ENCODE measurements around the gene GRIN2A. TPM values are rescaled to one million over a fixed set of nuclear protein-coding genes. Genes with fewer than 3 reads are reported as not detected.

The GRIN2A gene
- polyA plus RNA-seq, 1 donor from 2014 or later, result 0.11 TPM

DNA sequence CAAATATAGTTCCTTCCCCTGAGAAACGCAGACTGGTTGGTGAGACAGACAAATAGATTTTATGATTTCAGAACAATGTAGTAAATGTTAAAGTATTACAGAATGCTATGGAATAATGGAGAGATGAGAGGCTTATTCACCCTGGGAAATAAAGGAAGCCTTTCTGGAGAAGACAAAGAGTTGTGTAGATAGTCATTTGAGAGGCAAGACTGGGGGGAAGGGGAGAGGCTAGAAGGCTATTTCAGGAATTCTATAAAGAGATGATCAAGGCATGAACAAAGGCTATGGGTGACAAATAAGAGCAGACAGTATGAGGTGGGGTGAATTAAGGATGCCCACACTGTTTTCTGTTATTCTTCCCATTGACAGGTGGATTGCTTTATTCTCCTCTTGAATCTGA, 211.4 kb downstream of the GRIN2A start:
- no peaks in the 10 kb centered on the region for H3F3A ChIP-seq (ENCODE audit: insufficient read depth, low read length, poor library complexity, severe bottlenecking)
- no peak for TF ChIP-seq EZH2 (IDR thresholded peaks at IDR 0.05; ENCODE audit: borderline replicate concordance, insufficient read depth, low read length, poor library complexity, severe bottlenecking)
- TF ChIP-seq RAD21 (conservative IDR thresholded peaks at IDR 0.05), result no peak
- no peak for TF ChIP-seq POLR2AphosphoS5 (IDR thresholded peaks at IDR 0.05)
- no peak for TF ChIP-seq REST (IDR thresholded peaks at IDR 0.05; ENCODE audit: borderline replicate concordance)
- TF ChIP-seq TAF1 (IDR thresholded peaks at IDR 0.05; ENCODE audit: low read depth), result no peak
- TF ChIP-seq SMC3 (conservative IDR thresholded peaks at IDR 0.05; ENCODE audit: poor library complexity), result no peak
- TF ChIP-seq CTCF (IDR thresholded peaks at IDR 0.05; ENCODE audit: poor library complexity, severe bottlenecking), result no peak
- TF ChIP-seq MXI1 (conservative IDR thresholded peaks at IDR 0.05; ENCODE audit: poor library complexity, severe bottlenecking), result no peak
- TF ChIP-seq EP300 (conservative IDR thresholded peaks at IDR 0.05; ENCODE audit: poor library complexity, severe bottlenecking), result no peak
- no peaks in the 10 kb centered on the region for H4K20me1 ChIP-seq (ENCODE audit: insufficient read depth)

GRCh38 chr16:9970244-9970643, 212.0 kb downstream of the GRIN2A start:
- Histone ChIP-seq H3K9ac (ENCODE audit: low read length) (no peak overlapping the region), H3K27me3 (ENCODE audit: insufficient read depth, low read depth, low read length) (no peaks in the 10 kb centered on the region), H3F3A (ENCODE audit: insufficient read depth, low read length, poor library complexity, severe bottlenecking) (no peaks in the 10 kb centered on the region), H3K4me2 (ENCODE audit: low read length) (no peak overlapping the region), H2AFZ (ENCODE audit: low read depth, low read length) (no peak overlapping the region), H3K9me3 (ENCODE audit: low read length) (no peaks in the 10 kb centered on the region), H3K36me3 (ENCODE audit: insufficient read depth, low read length) (no peaks in the 10 kb centered on the region), H3K79me2 (replicated peaks; ENCODE audit: insufficient read depth, low read length) (no peaks in the 10 kb centered on the region), H3K4me3 (ENCODE audit: low read length) (no peak overlapping the region), H3K9me2 (ENCODE audit: insufficient read depth, low read length) (no peaks in the 10 kb centered on the region), H4K20me1 (ENCODE audit: insufficient read depth) (no peaks in the 10 kb centered on the region), H3K27ac (ENCODE audit: low read length) (no peak overlapping the region)
- TF ChIP-seq REST (IDR thresholded peaks at IDR 0.05; ENCODE audit: borderline replicate concordance) (no peak), RAD21 (conservative IDR thresholded peaks at IDR 0.05) (no peak), POLR2AphosphoS5 (IDR thresholded peaks at IDR 0.05) (no peak), MXI1 (conservative IDR thresholded peaks at IDR 0.05; ENCODE audit: poor library complexity, severe bottlenecking) (no peak), EZH2 (IDR thresholded peaks at IDR 0.05; ENCODE audit: borderline replicate concordance, insufficient read depth, low read length, poor library complexity, severe bottlenecking) (no peak), CTCF (IDR thresholded peaks at IDR 0.05; ENCODE audit: poor library complexity, severe bottlenecking) (no peak), TAF1 (IDR thresholded peaks at IDR 0.05; ENCODE audit: low read depth) (no peak), SMC3 (conservative IDR thresholded peaks at IDR 0.05; ENCODE audit: poor library complexity) (no peak), EP300 (conservative IDR thresholded peaks at IDR 0.05; ENCODE audit: poor library complexity, severe bottlenecking) (no peak)

More for the DNA sequence above, 211.4 kb downstream of the GRIN2A start:
- Histone ChIP-seq H3K9me3 (ENCODE audit: low read length) (no peaks in the 10 kb centered on the region), H3K27ac (ENCODE audit: low read length) (no peak overlapping the region), H3K79me2 (replicated peaks; ENCODE audit: insufficient read depth, low read length) (no peaks in the 10 kb centered on the region), H3K36me3 (ENCODE audit: insufficient read depth, low read length) (no peaks in the 10 kb centered on the region), H3K9ac (ENCODE audit: low read length) (no peak overlapping the region), H3K27me3 (ENCODE audit: insufficient read depth, low read depth, low read length) (no peaks in the 10 kb centered on the region), H3K4me3 (ENCODE audit: low read length) (no peak overlapping the region), H2AFZ (ENCODE audit: low read depth, low read length) (no peak overlapping the region), H3K9me2 (ENCODE audit: insufficient read depth, low read length) (no peaks in the 10 kb centered on the region), H3K4me2 (ENCODE audit: low read length) (no peak overlapping the region)
